GM19324 (cell line): ENCODE measurements around the gene FAM200A.
"Not testable (repeated sequence)": the region's sequence is repeated elsewhere in the genome, so short reads cannot be mapped to it uniquely, and the experiment has no call there.

Experiments used
- ATAC-seq: cut with Tn5 transposase; IDR thresholded peaks from one replicate; pipeline ENCODE4 v1.9.1; 2021; ENCODE audit warnings: mild to moderate bottlenecking, moderate library complexity; ENCODE audit not compliant: unreplicated experiment, low FRiP score

The FAM200A gene

GRCh38 chr7:99504603-99505323, 47.2 kb downstream of the FAM200A start, which contains the start of gene ZKSCAN5:
TSS of gene ZKSCAN5 (plus strand) at chr7:99504662. CDS start at chr7:99506045, 1,383 bp downstream.
- peak; percentile 87 for ATAC-seq

- no peak for ATAC-seq
Observed at GRCh38 chr7:99504281-99504602, 47.7 kb downstream of the FAM200A start.

- ATAC-seq = not testable (repeated sequence)
Observed at GRCh38 chr7:99501236-99501635, 50.7 kb downstream of the FAM200A start.

GRCh38 chr7:99500637-99501009, 51.3 kb downstream of the FAM200A start:
- no peak for ATAC-seq

- peak; percentile 39 for ATAC-seq
Observed at GRCh38 chr7:99499721-99500636, 51.9 kb downstream of the FAM200A start, which contains the start of gene ZNF394. TSS of gene ZNF394 (minus strand) at chr7:99500281. CDS start at chr7:99500093, 188 bp downstream.

- no peak for ATAC-seq
Observed at GRCh38 chr7:99499371-99499720, 52.6 kb downstream of the FAM200A start.

- no peak for ATAC-seq
Observed at GRCh38 chr7:99498546-99498944, 53.4 kb downstream of the FAM200A start.

GRCh38 chr7:99497766-99498545, 54.0 kb downstream of the FAM200A start:
- ATAC-seq = no peak
